GM19455 (cell line): ENCODE results near the gene VAX1.
"Not testable (repeated sequence)": the region's sequence is repeated elsewhere in the genome, so short reads cannot be mapped to it uniquely, and the experiment has no call there.

ENCODE experiments used
- ATAC-seq: cut with Tn5 transposase; IDR thresholded peaks from one replicate; pipeline ENCODE4 v1.9.1; 2021; ENCODE audit not compliant: unreplicated experiment

The VAX1 gene

DNA sequence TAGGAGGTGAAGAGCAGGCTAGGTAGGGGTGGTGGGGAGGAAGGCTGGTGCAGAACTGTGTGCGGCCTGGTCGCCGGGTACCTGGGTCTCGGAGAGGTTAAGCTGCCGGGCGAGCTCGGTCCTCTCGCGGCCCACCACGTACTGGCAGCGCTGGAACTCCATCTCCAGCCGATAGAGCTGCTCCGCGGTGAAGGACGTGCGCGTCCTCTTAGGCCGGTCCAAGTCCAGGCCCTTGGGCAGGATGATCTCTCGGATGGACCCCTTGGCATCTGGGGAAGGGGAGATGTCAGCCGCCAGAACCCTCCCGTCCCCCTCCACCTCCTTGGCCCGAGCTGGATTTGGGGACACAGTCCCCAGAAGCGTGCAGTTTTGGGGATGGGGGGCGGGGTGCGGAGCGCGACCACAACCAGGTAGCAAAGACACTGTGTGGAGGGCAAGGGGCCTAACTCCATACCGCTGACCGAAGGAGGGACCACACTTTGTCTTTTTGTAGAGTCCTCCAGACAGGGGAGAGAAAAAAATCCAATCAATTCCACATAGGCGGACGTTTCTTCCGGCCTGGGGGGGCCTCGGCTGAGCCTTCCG lies 1.6 kb downstream of the VAX1 start:
- no peak for ATAC-seq

DNA sequence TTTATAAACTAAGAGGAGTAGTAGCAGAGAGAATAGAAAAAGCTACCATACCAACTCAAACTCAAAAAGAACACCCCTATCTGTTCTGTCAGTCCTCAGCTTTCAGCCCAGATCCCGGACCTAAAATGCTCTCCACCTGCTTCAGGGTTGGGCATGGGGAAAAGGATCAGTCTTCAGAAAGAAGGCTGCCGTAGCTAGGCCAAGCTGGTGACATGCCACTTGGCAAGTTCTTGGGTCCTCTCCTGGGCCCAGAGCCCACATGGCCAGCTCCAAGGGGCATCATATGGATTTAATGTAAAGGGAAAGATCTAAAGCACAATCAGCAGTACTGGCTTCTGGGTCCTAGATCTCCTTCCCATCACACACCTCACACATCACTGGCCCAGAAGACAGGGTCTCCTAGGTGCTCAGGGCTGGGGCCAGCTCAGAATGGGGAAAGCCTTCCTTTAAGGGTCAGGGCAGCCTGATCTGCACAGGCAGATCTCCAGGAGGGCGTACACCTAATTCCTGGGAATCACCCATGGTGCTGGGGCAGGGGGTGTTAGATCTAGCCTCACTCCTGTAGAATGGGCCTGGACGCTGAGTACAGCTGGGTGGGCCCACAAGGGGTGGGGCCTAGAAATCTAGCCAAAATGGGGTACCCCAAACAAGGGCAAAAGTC lies 2.5 kb downstream of the VAX1 start:
- no peak for ATAC-seq

GRCh38 chr10:117135026-117135372 lies 3.1 kb downstream of the VAX1 start:
- no peak for ATAC-seq

- ATAC-seq, result no peak
Measured at GRCh38 chr10:117134306-117135025, 3.6 kb downstream of the VAX1 start.

- ATAC-seq, result no peak
Measured at GRCh38 chr10:117134056-117134305, 4.1 kb downstream of the VAX1 start.

GRCh38 chr10:117133273-117134055 lies 4.6 kb downstream of the VAX1 start:
- no peak for ATAC-seq

DNA sequence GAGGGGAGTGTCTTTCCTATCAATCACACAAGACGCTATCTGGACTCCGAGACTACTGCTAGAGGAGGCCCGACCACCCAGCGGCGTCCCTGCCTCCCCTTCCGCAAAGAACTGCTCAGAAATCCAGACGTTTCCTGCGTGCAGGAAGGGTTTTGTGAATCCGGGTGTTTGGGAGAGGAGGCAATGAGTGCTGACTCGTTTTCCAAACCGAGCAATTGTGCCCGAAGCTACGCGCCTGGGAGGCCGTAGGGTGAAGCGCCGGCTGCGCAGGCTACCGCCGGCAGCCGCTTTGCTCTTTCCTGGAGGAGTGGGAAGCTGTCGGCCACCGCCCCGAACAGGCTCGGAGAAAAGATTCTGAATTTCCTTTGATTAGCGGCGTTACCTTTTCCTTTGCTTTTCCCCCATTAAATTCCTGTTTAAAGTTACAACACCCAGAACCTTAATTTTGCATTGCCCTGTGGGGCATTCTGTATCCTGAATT lies 5.3 kb downstream of the VAX1 start:
- no peak for ATAC-seq

DNA sequence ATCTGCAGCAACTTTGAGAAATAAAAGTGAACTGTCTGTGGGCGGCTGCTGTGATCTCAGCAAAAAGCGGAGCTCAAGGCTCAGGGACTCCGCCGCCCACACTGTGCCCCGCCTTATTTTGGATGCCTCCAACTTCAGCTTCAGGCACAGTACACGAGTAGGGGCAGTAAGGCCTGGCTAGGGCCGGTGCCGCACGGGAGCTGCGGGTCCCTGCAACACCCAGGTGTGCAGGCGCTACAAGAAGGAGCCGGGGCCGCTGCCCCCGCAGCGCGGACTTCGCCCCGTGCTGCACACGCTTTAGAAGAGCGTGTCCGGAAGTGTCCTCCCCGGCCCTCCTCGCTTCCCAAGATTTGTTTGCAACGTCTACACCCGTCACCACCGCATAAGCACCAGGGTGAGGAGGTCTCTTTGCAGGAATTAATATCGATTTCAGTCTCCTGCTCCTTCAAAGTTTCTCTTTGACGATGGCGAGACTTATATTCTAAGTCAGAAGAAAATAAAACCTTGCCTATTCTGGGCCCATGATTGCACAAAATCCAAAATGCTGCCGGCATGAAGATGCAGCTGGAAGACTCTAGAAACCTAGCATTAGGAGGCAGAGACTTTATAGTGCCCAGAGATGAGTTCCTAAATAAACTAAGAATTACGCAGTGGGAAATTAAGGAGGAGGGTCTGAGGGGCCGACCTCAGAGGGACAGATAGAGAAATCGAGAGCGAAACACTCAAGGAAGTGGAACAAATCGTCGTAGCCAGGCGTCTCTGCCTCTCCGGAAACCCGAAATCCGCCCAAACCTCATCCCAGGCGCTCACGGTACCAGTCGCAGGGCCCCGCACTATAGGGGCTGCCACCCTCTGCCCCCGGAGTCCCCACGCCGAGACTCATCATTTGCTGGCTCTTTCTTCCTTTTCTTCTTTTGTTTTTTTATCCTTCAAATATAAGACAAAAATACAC lies 6.4 kb downstream of the VAX1 start:
- ATAC-seq, result no peak

GRCh38 chr10:117130862-117131375 lies 7.2 kb downstream of the VAX1 start:
- ATAC-seq, result no peak

DNA sequence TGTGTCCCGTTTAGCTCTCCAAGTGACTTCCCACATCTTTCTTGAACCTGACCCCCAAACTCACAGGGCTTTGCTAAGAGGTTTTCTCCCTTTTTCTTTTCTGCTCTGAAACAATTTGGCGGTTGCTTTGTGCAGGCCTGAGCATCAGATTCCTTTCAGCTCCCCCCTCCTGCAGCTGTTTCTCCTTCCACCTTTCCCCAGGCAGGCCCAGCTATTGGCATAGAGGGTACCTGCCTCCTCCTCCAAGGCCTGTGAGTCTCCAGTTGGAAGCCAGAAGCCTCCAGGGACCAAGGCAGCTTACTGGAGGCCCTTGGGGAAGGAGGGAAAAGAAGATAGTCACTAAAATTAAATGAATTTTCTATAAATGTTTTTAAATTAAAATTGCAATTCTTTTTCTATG lies 7.7 kb downstream of the VAX1 start:
- no peak for ATAC-seq

GRCh38 chr10:117126645-117127044 lies 11.4 kb downstream of the VAX1 start:
- ATAC-seq, result not testable (repeated sequence)

DNA sequence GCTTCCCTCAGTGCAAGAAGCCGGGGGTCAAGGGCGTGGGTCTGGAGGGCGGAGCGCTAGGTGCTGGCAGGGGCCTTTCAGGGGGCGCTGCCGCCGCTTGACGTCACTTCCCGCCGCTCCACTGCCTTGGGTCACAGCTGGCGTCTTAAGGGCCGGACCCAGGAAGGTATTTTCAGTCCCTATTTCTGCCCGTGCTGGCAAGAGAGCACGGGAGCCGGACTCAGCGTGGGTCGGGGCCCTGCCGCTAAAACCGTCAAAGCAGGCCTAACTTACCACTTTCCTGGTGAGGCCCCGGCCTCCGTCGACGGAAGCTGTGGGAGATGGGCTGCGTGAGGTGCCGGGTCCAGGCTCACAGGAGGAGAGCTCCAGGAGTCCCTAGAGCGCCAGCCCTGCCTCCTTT lies 12.0 kb downstream of the VAX1 start:
- ATAC-seq, result no peak

- ATAC-seq, result no peak
Measured at GRCh38 chr10:117112220-117112619, 25.9 kb downstream of the VAX1 start.

DNA sequence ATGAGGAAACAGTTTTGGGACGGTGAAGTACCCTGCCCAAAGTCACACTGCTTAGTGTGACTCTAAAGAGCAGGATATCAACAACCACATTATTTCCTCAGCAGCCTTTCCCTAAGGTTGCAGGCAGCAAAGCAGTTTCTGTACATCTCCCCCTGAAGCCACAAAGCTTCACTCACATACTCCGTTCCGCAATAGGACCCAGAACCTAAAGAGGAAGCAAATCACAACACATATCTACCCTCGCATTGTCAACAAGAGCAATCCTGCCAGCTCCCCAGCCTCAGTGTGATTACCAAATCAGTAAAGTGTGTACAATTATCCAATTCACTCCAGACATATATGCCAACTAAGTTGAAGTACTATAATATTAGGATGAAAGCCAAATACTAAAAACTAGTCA lies 30.8 kb downstream of the VAX1 start:
- ATAC-seq, result no peak

GRCh38 chr10:117096599-117097201 lies 41.4 kb downstream of the VAX1 start:
- no peak for ATAC-seq

DNA sequence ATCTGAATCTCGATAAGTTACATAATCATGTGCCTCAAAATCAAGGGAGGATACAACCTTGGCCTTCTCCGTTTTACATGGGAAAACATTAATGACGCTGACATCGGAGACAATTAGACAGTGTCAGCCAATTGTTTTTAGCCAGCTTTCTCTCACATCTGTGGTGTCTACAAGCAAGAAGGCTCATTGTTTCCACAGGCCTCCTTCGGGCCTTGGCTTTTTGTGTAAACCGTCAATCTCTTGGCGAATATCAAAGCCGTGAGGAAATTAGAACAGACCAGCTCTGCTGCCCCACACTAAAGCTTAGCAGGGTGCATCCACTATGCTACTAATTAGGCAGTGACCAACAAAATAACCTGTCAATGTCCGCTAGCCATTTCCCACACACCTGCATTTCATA lies 43.2 kb downstream of the VAX1 start:
- no peak for ATAC-seq

DNA sequence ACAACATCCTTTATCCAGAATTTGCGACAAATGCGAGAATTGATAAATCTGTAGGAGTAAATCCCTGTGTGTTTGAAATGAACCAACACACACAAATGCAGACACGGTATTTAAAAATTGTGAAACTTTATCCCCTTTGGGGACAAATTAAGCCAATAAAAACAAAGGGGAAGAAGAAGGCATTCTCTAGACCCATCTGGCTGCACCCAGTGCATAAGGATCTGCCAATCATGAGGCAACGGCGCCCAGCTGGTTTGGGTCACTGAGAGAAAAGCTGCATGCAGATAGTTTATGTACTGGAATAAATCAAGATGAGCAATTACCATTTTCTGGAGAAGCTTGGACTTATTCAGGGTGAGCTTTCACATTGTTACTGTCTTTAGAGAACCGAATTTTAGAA lies 45.7 kb downstream of the VAX1 start:
- ATAC-seq, result no peak

GRCh38 chr10:117090834-117091233 lies 47.2 kb downstream of the VAX1 start:
- ATAC-seq, result no peak

GRCh38 chr10:117087521-117087920 lies 50.5 kb downstream of the VAX1 start:
- ATAC-seq, result no peak

GRCh38 chr10:117086546-117086945 lies 51.5 kb downstream of the VAX1 start:
- no peak for ATAC-seq
